ENCODE data around the gene TMPRSS5.

The TMPRSS5 gene

DNA sequence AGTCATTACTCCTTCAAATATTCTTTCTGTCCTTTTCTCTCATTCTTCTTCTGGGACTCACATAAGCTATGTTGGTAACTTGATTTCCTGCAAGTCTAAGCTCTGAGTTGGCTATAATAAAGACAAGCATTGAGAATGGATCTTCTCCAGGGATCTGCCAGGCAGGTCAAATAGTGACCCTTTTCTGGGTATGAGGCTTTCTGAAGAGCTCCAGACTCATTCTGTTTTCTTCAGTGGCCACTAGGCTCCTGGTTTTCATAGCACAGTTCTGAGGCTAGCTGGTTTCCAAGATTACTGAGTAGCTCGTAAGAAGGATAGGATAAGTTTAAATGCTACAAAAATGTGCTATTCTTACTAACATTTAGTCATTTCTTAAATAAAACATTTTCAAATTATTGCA, 38.3 kb downstream of the TMPRSS5 start:
- DNase-seq (ENCODE audit: low spot score): no peak

GRCh38 chr11:113666584-113666983, 39.5 kb downstream of the TMPRSS5 start:
- DNase-seq (ENCODE audit: low spot score): no peak

GRCh38 chr11:113664981-113665710, 41.0 kb downstream of the TMPRSS5 start:
- DNase-seq (ENCODE audit: low spot score): no peak

- DNase-seq (ENCODE audit: low spot score): no peak
Observed at GRCh38 chr11:113664069-113664980, 41.8 kb downstream of the TMPRSS5 start.

- no peak for DNase-seq (ENCODE audit: low spot score)
Observed at GRCh38 chr11:113663567-113663966, 42.5 kb downstream of the TMPRSS5 start.

DNA sequence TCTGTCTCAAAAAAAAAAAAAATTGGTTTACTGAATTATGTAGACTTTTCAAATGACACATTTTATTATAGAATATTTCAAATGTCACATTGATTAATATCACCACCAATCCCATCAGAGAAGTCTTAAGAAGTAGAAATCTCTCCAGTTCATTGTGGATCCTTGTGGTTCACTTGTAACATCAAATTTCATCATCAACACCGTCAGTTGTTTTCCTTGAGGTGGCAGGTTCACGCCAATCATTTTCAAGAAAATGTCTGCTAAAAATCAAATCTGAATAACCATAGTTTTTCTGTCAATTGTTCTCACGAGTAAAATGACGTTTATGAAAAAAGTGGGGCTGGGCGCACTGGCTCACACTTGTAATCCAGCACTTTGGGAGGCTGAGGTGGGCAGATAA, 50.3 kb downstream of the TMPRSS5 start:
- DNase-seq (ENCODE audit: low spot score): no peak

- no peak for DNase-seq (ENCODE audit: low spot score)
Observed at GRCh38 chr11:113651023-113651422, 55.1 kb downstream of the TMPRSS5 start.

- no peak for DNase-seq (ENCODE audit: low spot score)
Observed at GRCh38 chr11:113649311-113649710, 56.8 kb downstream of the TMPRSS5 start.

DNA sequence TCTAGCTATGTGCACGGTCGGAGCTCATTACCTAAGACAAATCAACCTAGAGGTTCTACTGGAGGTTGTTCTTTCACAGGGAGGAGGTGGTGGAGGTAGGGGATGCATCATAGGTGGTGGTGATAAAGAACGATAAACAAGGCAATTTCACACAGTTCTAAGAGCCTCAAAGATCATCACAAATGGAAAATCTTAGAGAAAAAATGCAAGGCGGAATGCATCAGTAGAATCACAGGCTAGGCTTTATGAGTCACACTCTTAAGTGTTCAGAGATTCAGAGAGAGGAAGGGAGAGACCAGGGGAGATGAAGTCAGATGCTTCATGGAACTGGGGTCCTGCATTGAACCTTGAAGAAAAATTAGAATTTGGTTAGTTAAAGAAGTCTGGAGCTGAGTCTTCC, 58.3 kb downstream of the TMPRSS5 start:
- no peak for DNase-seq (ENCODE audit: low spot score)

DNA sequence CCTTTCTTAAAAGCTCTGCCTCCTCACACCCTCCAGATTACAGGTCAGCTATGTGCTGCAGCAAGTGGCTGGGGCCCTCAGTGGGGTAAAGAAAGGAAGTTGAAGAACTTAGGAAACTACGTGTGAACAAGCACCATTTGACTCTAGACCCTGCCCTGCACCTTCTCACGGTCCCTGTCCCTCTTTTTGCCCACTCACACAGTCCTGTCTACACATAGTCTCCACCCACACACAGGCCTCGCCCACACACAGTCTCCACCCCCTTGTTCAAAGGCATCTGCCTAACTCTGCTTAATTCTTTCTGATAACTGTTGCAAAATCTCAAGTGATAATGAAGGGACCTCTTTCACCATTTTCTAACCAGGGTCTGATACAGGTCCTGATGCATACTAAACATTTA, 59.0 kb downstream of the TMPRSS5 start:
- DNase-seq (ENCODE audit: low spot score): peak; percentile 15

- no peak for DNase-seq (ENCODE audit: low spot score)
Observed at GRCh38 chr11:113645593-113646349, 60.3 kb downstream of the TMPRSS5 start.

GRCh38 chr11:113644605-113645004, 61.5 kb downstream of the TMPRSS5 start:
- DNase-seq (ENCODE audit: low spot score): no peak

DNA sequence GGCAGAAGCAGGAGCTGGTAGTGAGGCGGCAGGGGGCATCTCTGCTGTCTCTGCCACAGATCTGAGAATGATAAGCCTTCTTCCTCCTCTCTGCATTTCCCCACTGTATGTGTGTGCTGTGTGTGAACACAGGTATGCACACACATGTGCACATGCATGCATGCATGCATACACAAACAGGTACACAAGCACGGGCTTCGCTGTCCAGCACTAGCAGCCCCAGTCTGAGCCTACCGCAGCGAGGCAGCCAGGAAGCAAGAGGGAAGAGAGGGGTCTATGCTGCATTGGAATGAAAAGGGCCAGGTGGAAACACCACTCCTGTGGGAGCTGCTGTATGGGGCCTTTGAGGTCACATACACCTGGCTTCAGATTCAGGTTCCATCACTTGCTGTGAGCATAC, 62.4 kb downstream of the TMPRSS5 start:
- DNase-seq (ENCODE audit: low spot score): no peak

DNA sequence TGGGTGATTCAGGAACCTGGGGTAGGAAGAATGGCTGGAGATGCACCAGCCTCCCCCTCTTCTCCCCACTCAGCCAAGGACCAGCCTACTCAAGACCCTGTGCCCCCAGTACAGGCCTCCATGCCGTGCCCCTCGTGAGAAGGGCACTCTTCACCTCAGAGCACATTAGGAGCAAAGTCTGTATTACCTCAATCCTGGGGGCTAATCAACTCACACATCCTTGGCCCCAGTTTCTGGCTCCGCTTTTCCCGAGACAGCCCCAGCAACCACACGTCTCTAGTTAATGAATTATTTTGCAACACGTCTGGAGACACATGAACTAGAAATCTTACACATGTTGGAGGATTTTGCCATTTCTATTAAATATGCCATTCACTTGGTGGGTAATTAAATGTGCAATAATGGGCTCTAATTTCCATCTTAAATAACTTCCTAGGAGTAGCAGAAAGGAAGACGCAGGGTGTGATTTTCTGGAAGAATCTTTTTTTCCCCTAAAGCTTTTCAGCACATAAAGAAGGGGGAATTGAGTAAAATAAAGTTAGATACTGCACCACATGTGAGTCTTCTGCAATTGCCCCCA, 63.0 kb downstream of the TMPRSS5 start:
- DNase-seq (ENCODE audit: low spot score): no peak

GRCh38 chr11:113642090-113642489, 64.0 kb downstream of the TMPRSS5 start:
- peak; percentile 25 for DNase-seq (ENCODE audit: low spot score)

DNA sequence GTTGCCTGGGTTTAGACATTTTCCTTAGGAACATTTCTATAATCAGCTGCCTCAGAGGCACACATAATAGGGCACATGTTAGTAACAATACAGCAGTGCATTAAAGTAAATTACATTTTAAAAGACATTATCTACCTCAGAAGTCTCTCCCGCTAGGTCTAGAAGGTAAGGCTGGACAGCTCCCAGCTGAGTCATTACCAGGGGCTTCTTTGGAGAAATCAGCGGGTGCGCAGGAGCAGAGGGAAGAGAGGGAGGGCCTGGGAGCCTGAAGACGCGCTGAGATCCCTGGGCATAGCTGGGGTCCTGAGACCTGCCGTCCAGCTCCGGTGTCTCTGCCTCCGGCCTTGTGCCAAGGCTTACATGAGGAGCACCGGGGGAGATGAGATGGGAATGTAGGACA, 67.7 kb downstream of the TMPRSS5 start:
- no peak for DNase-seq (ENCODE audit: low spot score)

- no peak for DNase-seq (ENCODE audit: low spot score)
Observed at GRCh38 chr11:113637636-113638035, 68.5 kb downstream of the TMPRSS5 start.

All from activated CD4-positive, alpha-beta T cell treated with anti-CD3 and anti-CD28 coated beads, Interleukin-2, Interleukin-4, amounts not matched to agents 100 ng/mL and 50 ng/mL, durations not matched to agents 16 hours and 8 hours (primary cell).